GM19455 (cell line): Measurements from ENCODE around the gene VENTX.
"Not testable (repeated sequence)": the region's sequence is repeated elsewhere in the genome, so short reads cannot be mapped to it uniquely, and the experiment has no call there.

Source experiments
- ATAC-seq: cut with Tn5 transposase; IDR thresholded peaks from one replicate; pipeline ENCODE4 v1.9.1; 2021; ENCODE audit not compliant: unreplicated experiment

Gene VENTX

GRCh38 chr10:133214468-133215410, 22.9 kb upstream of the VENTX start:
- ATAC-seq: no peak

DNA sequence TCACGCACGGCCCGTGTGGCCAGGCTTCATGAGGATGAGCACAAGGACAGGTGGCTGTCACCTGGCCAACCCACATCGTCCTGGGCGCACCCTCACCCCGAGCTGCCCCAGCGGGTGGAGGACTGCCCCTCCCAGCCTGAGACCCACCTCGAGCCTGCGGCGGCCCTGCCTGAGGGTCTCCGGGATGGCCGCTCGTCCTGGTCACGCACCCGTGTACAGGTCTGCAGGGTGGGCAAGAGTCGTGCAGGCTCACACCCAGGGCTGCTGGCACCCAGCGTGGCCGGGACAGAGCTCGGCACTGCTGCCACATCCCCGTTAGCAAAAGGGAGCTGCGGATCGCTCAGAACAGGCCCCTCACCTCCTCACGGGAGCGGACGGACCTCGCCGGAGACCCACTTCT, 22.1 kb upstream of the VENTX start:
- ATAC-seq: no peak

GRCh38 chr10:133216776-133217175, 20.9 kb upstream of the VENTX start:
- ATAC-seq: no peak

DNA sequence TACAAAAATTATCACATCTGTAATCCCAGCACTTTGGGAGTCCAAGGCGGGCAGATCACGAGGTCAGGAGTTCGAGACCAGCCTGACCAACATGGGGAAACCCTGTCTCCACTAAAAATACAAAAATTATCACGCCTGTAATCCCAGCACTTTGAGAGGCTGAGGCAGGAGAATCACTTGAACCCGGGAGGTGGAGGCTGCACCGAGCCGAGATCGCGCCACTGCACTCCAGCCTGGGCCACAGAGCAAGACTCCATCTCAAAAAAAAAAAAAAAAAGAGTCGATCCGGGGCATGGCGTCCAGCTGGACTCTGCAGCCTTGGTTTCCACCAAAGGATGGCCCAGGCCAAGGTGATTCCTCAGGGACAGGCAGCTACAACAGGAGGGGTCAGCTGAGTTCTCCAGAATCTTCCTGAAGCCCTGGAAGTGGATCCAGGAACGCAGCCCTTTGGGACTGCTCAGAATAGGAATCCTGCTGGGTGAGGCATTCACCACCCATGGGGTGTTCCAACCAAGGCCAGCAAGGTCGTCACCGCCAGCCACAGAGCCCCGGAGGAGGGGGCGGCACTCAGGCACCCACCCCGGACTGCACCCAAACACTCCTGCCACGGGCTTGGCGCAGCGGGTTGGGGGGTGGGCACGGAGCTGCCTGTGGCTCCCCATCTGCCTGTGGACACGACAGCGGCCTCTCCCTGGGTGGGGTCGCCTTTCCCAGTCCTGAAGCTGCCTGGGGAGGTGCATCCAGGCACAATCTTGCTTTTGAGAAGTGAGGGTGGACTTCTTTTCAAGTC, 19.7 kb upstream of the VENTX start:
- no peak for ATAC-seq

DNA sequence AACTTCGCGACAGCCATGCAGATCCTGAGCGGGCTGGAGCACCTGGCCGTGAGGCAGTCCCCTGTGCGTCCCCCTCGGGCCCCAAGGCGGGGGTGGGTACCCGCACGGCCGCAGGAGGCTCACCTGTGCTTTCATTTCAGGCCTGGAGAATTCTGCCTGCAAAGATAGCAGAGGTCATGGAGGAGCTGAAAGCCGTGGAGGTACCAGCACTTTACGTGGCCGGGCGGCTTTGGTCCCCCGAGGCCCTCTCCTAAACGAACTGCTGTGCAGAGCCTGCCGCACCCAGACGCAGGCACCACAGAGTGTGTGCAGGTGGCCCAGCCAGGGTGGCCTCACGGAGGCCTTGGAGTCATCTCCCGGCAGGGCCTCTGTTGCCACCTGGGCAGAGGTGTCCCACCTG, 18.8 kb upstream of the VENTX start:
- ATAC-seq: no peak

GRCh38 chr10:133219782-133220181, 17.9 kb upstream of the VENTX start:
- ATAC-seq: no peak

DNA sequence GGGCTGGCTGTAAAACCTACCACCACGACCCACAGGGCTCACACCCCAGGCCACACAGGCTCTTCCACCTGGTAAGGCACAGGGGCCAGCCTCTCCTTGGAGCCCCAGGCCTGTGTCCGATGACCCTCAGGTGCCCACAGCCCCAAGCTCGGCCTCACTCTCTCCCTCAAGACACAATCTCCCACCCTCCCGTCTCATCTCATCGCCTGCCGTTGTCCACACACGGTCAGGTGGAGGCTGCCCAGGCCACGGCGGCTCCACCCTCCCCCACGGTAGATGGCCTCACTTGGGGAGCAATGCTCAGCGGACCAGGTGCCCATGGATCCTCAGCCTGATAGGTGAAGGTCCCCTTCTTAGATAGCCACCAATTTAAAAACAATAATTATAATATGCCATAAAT, 16.3 kb upstream of the VENTX start:
- no peak for ATAC-seq

DNA sequence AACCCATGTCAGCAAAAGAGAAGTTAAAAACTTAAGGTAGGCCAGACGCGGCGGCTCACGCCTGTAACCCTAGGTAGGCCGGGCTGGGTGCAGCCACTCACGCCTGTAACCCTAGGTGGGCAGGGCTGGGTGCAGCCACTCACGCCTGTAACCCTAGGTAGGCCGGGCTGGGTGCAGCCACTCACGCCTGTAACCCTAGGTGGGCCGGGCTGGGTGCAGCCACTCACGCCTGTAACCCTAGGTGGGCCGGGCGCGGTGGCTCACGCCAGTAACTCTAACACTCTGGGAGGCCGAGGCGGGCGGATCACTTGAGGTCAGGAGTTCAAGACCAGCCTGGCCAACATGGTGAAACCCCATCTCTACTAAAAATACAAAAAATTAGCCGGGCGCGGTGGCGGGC, 15.9 kb upstream of the VENTX start:
- not testable (repeated sequence) for ATAC-seq

DNA sequence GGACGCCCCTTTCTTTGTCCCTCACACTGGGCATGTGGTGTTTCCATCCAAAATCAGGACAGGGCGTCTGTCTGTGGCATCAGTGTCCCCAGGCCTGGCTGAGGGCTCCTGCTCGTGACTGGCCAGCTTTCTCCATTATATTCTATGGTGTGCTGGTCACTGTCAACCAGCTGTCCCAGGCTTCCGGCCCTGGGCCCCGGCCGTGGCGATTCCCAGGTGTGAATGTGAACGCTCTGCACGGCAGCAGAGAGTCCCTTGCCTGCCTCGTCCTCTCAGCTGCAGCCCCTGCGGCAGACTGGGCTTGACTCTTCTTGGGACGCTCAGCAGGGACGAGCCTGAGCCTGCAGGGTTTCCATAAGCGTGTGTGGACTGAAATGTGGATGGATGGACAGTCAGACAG, 13.6 kb upstream of the VENTX start:
- no peak for ATAC-seq

DNA sequence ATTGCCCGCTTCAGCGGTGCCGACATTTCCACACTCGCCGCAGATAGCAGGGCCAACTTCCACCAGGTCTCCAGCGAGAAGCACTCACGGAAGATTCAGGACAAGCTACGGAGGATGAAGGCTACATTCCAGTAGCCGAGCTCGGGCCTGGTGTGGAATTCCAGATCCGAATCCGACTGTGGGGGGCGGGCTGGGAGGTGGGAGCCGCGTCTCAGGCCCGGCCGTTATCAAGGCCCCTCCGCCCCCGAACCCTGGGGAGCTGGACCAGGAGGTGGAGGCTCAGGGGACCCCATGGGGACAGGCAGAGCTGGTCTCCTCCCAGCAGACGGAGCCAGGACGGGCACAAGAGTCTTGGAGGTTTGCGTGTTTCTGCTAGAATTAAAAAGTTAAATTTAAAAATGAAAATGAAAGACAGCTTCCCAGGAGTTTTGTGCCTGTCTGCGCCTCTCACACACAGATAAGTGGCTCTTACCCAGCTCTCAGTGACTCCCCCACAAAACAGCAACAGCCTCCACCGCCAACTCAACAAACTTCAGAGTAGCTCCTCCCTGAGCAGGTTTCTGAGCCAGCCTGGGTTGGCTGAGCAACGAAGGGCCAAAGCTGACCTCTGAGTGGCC, 12.8 kb upstream of the VENTX start:
- ATAC-seq: no peak

GRCh38 chr10:133225707-133226191, 11.9 kb upstream of the VENTX start:
- no peak for ATAC-seq

- ATAC-seq: no peak
Measured at GRCh38 chr10:133226251-133226808, 11.3 kb upstream of the VENTX start.

GRCh38 chr10:133227256-133227655, 10.4 kb upstream of the VENTX start:
- no peak for ATAC-seq

DNA sequence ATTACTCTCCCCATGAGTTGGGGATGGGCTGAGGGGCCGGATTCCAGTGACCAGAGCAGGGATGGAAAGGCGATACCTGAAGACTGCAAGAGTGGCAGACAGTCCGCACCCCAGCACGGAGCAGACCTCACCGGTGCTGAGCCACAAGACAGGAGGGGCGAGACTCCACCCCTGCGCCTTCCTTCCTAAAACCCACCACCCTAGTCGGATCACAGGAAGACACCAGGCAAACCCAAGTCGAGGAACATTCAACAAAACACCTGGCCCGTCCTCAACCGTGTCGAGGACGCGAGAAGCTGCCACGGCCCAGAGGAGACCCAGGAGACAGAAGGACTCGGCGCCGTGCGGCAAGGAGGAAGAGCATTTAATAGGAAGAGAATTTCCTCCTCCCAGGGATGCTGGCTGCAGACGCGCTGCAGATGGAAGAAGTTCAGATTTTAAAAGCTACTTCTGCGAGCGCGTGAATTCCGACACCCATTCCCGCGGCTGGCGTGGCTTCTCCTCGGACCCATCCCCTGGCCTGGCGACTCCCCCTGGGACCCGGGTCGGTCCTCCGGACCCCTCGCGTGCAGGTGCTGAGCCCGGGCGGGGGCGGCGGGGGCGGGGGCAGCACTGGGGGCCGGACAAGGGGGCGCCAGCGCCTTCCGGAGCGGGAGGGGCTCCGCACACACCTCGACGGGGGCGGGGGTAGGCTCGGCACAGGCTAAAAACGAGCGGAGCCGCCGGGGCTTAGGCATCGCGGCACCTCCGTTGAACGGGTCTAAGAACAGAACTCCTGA, 8.2 kb upstream of the VENTX start:
- ATAC-seq: no peak

- no peak for ATAC-seq
Measured at GRCh38 chr10:133230044-133230361, 7.7 kb upstream of the VENTX start, which contains the start of gene UTF1. TSS of gene UTF1 (plus strand) at chr10:133230217. CDS start at chr10:133230289, 72 bp downstream.

GRCh38 chr10:133230387-133231195, 7.1 kb upstream of the VENTX start:
- ATAC-seq: no peak

DNA sequence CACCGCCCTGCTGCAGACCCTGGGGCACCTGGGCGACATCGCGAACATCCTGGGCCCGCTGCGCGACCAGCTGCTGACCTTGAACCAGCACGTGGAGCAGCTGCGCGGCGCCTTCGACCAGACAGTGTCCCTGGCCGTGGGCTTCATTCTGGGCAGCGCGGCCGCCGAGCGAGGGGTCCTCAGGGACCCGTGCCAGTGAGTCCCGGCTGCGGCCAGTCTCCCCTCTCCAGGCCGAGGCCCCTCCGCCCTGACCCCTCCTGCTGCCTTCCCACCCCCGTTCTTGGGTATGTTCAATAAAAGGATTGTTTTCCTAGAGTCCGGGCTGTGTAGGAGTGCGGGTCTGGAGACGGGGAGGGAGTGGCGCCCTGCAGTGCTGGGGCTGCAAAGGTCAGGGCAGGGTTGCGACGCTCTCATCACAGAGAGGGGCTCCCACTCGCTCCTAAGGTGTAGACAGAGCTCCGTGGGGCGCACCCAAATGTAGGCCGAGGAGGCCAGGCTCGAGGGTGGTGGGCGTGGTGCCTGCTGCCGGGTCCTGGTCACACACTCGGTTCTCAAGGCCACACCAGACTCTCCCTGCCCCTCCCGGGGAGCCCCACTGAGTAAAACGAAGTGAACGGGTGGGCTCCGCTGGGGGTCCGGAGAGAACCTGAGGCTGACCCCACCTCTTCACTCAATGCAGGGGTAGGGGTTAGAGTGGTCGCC, 6.3 kb upstream of the VENTX start:
- no peak for ATAC-seq

DNA sequence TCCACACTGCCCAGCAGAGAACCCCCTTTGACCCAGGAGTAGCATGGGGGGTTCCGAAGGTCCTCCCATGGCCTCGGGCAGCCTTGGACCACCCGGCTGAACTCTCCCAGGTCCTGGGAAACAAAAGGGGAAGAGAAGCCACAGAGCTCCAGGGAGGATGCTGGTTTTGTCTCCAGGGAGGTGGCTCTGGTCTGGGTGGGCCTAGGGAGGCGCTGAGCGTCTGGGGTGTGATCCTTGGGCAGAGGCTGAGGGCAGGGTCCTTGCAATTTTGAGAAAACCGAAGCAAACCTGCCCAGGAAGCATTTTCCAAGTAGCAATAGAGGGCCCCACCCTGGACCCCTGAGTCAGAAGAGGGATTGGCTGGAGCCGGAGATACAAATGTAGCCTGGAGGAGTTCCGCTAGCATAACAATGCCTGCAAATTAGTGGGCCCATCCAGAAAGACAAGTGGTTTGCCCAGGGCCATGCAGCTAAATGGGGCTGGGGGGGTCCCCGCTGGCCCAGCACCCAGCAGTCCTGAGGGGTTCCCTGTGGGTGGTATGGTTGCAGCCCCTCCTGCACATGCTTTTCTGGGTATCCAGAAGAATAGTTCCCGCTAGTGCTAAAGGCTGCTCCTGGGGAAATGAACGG, 5.6 kb upstream of the VENTX start:
- no peak for ATAC-seq

- ATAC-seq: not testable (repeated sequence)
Measured at GRCh38 chr10:133234796-133235195, 2.9 kb upstream of the VENTX start.
